IPS-18a (cell line): Measurements from ENCODE around the gene HNRNPLL.
"Not testable (repeated sequence)": the region's sequence is repeated elsewhere in the genome, so short reads cannot be mapped to it uniquely, and the experiment has no call there.

Source experiments
- H3K27ac ChIP-seq: one replicate; pipeline ENCODE4 v1.5.1; 2013; ENCODE audit warnings: low read length
- H3K27me3 ChIP-seq: one replicate; pipeline ENCODE4 v1.6.1; 2013; ENCODE audit warnings: mild to moderate bottlenecking, low read length; ENCODE audit not compliant: control insufficient read depth, insufficient read depth
- H3K36me3 ChIP-seq: one replicate; pipeline ENCODE4 v1.6.1; 2013; ENCODE audit warnings: low read depth, low read length; ENCODE audit not compliant: control insufficient read depth
- H3K4me1 ChIP-seq: one replicate; pipeline ENCODE4 v1.6.1; 2013; ENCODE audit warnings: low read depth, low read length; ENCODE audit not compliant: control insufficient read depth
- H3K4me3 ChIP-seq: one replicate; pipeline ENCODE4 v1.5.1; 2013; ENCODE audit warnings: low read length
- H3K9ac ChIP-seq: one replicate; pipeline ENCODE4 v1.6.1; 2013; ENCODE audit warnings: mild to moderate bottlenecking, low read length, moderate library complexity
- H3K9me3 ChIP-seq: one replicate; pipeline ENCODE4 v1.6.1; 2013; ENCODE audit warnings: low read depth, low read length; ENCODE audit not compliant: control insufficient read depth

The HNRNPLL gene

DNA sequence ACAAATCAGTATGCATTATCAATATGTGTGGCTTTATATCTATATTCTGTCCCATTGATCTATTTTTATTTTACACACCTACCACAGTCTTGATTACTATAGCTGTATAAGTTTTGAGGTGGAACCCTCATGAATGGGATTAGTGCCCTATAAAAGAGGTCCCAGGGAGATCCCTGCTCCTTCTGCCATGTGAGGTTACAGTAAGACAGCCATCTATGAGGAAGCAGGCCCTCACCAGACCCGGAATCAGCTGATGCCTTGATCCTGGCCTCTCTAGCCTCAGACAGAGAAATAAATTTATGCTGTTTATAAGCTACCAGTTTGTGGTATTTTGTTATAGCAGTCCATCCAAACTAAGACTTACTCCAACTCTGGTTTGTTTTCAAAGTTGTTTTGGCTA is 54.9 kb downstream of the HNRNPLL start:
- H3K36me3 ChIP-seq = no peaks in the 10 kb centered on the region
- H3K4me1 ChIP-seq = peaks cover 9% of the 10 kb centered on the region
- no peak overlapping the region for H3K9ac ChIP-seq
- no peaks in the 10 kb centered on the region for H3K27me3 ChIP-seq
- no peak overlapping the region for H3K27ac ChIP-seq
- H3K9me3 ChIP-seq = no peaks in the 10 kb centered on the region
- no peak overlapping the region for H3K4me3 ChIP-seq

DNA sequence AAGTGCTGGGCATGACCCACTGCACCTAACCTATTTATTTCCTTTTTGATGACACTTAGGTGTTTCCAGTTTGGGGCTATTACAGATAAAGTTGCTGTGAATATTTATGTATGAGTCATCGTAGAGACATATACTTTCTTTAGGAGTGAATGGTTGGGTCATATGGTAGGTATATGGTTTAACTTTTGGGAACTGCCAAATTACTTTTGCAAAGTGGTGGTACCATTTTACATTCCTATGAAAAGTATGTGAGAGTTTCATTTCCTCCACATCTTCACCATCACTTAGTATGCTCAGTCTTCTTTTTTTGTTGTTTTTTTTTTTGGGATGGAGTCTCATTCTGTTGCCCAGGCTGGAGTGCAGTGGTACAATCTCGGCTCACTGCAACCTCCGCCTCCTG is 56.1 kb downstream of the HNRNPLL start:
- no peaks in the 10 kb centered on the region for H3K9me3 ChIP-seq
- peaks cover 19% of the 10 kb centered on the region for H3K4me1 ChIP-seq
- no peaks in the 10 kb centered on the region for H3K36me3 ChIP-seq
- H3K4me3 ChIP-seq = no peak overlapping the region
- no peaks in the 10 kb centered on the region for H3K27me3 ChIP-seq
- no peak overlapping the region for H3K9ac ChIP-seq
- no peak overlapping the region for H3K27ac ChIP-seq

DNA sequence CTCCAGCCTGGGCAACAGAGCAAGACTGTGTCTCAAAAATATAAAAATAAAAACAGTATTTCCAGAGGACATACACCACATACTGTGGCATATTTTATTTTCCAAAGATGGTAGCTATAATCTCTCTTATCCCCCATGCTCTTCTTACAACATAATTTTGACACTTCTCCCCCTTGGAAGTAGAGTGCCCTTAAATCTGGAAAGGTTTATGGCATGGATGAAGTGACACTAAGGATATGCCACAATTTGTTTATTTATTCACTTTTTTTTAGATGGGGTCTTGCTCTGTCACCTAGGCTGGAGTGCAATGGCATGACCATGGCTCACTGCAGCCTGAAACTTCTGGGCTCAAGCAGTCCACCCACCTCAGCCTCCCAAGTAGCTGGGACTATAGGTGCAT is 56.7 kb downstream of the HNRNPLL start:
- Histone ChIP-seq H3K9me3 (no peaks in the 10 kb centered on the region), H3K36me3 (no peaks in the 10 kb centered on the region), H3K27me3 (no peaks in the 10 kb centered on the region), H3K9ac (no peak overlapping the region), H3K4me3 (no peak overlapping the region), H3K4me1 (peaks cover 22% of the 10 kb centered on the region), H3K27ac (no peak overlapping the region)

DNA sequence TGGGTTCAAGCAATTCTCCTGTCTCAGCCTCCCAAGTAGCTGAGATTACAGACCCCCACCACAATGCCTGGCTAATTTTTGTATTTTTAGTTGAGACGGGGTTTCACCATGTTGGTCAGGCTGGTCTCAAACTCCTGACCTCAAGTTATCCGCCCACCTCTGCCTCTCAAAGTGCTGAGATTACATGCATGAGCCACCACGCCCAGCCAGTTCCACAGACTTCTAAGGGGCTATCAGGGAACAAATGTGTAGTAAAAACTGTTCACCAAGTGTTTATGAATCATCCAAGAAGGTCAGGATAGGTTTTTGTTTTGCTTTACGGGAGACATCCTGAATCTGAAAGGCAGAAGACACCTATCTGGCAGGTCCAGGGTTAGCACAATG is 60.5 kb downstream of the HNRNPLL start:
- H3K4me1 ChIP-seq = peaks cover 16% of the 10 kb centered on the region
- not testable (repeated sequence) for H3K36me3 ChIP-seq, H3K9me3 ChIP-seq, H3K27ac ChIP-seq, H3K27me3 ChIP-seq, H3K9ac ChIP-seq, H3K4me3 ChIP-seq

DNA sequence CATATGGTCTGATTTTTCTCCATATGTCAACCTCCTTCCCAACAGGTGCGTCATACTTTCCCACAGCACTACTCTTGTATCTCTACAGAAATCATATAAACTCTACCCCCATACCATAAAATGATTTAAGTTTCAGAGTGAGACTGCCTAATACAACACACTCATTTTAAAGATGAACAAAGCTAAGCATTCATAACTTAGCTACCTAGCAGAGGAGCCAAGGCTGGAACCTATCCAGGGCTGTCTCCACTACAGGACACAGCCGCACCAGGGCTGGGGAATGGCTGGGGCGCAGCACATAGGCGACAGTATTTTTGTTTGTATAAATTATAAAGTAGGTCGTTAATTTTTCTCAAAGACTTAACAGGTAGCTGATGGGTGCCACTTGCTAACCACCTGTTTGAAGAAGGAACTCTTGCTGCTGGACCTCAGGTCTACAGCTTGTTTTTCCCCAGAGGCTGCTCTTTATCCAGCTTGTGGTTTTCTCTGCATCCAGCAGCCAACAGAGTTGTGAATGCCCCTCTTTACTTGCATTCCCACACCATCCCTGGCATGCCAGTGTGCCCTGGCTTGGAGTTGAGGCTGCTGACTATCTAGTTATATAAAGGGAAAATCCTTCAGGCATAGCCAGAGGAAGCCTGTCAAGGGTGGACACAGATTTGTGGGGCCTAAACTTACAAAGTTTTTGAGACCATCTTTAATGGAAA is 62.0 kb downstream of the HNRNPLL start:
- no peak overlapping the region for H3K27ac ChIP-seq
- H3K36me3 ChIP-seq = no peaks in the 10 kb centered on the region
- no peak overlapping the region for H3K9ac ChIP-seq
- no peaks in the 10 kb centered on the region for H3K9me3 ChIP-seq
- H3K4me1 ChIP-seq = peaks cover 16% of the 10 kb centered on the region
- H3K4me3 ChIP-seq = no peak overlapping the region
- H3K27me3 ChIP-seq = peaks cover 2% of the 10 kb centered on the region

DNA sequence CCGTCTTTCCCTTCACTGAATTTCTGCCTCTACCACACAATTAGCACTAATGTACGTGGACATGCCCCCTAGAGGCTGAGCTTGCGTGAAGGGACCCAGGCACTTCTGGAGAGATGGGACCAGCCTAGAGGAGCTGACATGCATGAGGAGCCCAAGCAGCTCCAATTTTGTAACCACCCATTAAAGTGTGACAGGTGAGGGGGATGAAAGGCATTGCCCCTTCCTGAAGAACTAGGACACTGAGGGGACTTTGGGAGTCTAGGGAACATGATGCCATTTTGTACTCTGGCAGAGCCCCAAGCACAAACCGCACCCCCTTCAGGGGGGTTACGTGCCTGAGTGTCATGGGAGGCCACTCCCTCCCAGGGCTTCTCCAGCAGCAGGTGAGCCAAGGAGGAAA is 63.6 kb downstream of the HNRNPLL start:
- H3K4me1 ChIP-seq = peaks cover 16% of the 10 kb centered on the region
- no peaks in the 10 kb centered on the region for H3K9me3 ChIP-seq
- no peak overlapping the region for H3K27ac ChIP-seq
- no peak overlapping the region for H3K9ac ChIP-seq
- no peak overlapping the region for H3K4me3 ChIP-seq
- peaks cover 14% of the 10 kb centered on the region for H3K27me3 ChIP-seq
- H3K36me3 ChIP-seq = no peaks in the 10 kb centered on the region

DNA sequence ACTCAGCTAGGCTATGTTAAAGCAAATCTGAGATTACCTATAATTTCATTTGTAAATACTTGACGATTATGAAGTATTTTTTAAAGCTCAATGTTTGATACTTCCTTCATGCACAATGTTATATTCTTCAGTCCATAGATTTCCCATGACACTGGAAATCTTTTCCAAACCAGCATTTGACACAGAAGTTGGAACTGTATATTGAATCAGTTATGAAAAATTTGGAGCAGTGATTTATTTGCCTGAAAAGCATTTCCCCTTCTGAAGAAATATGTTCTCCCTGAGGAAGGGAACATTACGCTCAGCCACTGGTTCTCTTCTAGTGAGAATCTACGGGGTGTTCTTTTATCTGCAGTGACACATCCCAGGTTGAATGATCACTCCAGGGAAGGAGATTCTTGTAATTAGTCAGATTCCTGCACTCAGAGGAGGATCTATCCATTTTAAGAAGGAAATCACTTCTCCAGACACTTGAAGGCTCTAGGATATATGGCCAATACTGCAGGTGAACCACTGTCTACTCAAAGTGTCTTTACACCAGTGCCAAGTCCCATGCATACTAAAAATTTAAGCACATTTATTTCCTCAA is 64.7 kb downstream of the HNRNPLL start:
- Histone ChIP-seq H3K27ac (no peak overlapping the region), H3K27me3 (peaks cover 14% of the 10 kb centered on the region), H3K4me1 (peaks cover 15% of the 10 kb centered on the region), H3K9me3 (no peaks in the 10 kb centered on the region), H3K36me3 (no peaks in the 10 kb centered on the region), H3K4me3 (no peak overlapping the region), H3K9ac (no peak overlapping the region)

DNA sequence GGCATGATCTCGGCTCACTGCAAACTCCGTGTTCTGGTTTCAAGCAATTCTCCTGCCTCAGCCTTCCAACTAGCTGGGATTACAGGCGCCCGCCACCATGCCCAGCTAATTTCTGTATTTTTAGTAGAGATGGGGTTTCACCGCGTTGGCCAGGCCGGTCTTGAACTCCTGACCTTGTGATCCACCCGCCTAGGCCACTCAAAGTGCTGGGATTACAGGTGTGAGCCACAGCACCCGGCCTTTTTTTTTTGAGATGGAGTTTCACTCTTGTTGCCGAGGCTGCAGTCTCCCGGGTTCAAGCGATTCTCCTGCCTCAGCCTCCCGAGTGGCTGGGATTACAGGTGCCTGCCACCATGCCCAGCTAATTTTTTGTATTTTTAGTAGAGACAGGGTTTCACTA is 65.4 kb downstream of the HNRNPLL start:
- not testable (repeated sequence) for H3K4me1 ChIP-seq, H3K9me3 ChIP-seq, H3K9ac ChIP-seq, H3K36me3 ChIP-seq, H3K27ac ChIP-seq, H3K4me3 ChIP-seq
- peaks cover 14% of the 10 kb centered on the region for H3K27me3 ChIP-seq

DNA sequence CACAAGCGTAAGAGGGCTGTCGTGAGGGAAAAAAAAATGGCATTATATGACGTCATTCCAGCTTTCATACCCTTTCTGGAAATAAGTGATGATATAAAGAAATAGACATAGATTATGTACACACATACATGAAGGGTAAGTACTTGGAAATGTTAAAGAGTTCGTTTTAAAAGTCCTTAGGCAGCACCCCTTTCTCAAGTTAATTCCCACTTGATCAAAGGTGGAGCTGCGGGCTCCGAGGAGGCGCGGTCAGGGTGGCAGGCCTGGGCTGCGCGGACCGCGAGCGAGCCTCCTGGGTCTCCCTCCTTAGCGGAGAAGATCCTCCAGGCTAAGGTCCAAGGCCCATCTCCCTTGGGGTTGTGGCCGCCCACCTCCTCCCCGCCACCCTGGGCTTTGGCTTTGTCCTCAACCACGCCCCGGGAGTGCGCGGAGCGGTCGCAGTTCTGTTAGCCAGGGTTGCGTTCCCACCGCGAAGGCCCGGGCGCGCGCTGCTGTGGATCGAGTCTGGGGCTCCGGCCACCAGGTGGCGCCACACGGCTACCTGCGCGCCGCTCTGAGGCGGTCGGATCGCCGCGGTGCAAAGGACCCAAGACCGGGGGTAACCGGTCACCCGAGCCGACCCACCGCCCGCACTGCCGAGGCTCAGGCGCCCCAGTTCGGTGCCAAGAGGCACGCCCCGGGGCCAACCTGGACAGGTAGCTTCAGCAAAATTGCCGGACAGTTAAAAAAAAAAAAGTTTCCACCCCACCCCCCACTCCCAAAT is 66.8 kb downstream of the HNRNPLL start:
- peak overlapping the region; percentile 67 for H3K4me3 ChIP-seq
- no peaks in the 10 kb centered on the region for H3K9me3 ChIP-seq
- no peaks in the 10 kb centered on the region for H3K36me3 ChIP-seq
- H3K9ac ChIP-seq = peak overlapping the region; percentile 24
- no peaks in the 10 kb centered on the region for H3K4me1 ChIP-seq
- H3K27me3 ChIP-seq = peaks cover 14% of the 10 kb centered on the region
- H3K27ac ChIP-seq = no peak overlapping the region

DNA sequence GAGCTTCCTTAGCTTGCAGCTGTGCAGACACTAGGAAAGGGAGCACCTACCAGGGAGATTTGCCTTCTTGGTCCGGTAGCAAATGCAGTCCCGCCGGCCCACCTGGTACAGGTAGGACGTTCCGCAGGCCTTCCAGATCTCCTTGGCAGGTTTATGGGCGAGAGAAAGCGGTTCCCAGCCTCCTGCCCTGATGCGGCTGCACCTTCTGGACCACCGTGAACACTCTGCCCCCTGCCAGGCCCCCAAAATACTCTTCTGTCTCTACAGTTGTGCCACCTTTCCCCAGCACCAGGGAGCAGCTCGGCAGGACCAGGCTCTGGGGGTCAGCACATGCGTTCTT is 67.4 kb downstream of the HNRNPLL start:
- no peak overlapping the region for H3K9ac ChIP-seq
- H3K4me3 ChIP-seq = peak overlapping the region; percentile 67
- no peaks in the 10 kb centered on the region for H3K9me3 ChIP-seq
- H3K27me3 ChIP-seq = peaks cover 14% of the 10 kb centered on the region
- no peak overlapping the region for H3K27ac ChIP-seq
- no peaks in the 10 kb centered on the region for H3K4me1 ChIP-seq
- H3K36me3 ChIP-seq = no peaks in the 10 kb centered on the region

DNA sequence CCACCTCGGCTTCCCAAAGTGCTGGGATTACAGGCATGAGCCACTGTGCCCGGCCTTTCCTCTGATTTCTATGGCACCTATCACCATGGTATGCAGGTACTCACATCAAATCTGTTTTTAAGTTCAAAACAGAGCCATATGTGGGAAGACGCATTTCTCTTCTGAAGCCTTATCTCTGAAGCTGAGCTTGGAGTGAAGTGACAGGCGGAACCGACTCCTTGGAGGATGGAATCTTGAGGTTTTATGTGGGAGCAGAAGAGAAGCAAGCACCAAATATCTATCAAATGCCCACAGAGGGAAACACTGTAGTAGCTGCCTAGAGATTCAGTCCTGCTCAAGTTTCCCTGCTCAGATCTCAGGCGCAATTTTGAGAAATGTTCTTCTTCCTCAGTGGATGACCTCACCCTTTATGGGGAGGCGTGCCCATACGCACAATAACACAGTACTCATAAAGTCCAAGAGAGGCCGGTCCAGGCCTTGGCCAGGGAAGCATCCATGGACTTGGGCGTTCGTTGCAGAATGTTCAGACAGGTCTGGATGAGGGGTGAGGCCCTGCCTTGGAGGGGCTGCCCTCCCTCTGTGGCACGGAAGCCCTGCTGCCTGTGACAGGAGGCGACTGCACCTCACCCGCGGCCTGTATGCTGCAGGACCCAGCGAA is 67.9 kb downstream of the HNRNPLL start:
- Histone ChIP-seq H3K4me3 (no peak overlapping the region), H3K27ac (no peak overlapping the region), H3K27me3 (peaks cover 14% of the 10 kb centered on the region), H3K9ac (no peak overlapping the region), H3K9me3 (no peaks in the 10 kb centered on the region), H3K36me3 (no peaks in the 10 kb centered on the region), H3K4me1 (no peaks in the 10 kb centered on the region)
